ENCODE results near the gene MMAB. TPM values are rescaled to one million over a fixed set of nuclear protein-coding genes. Genes with fewer than 3 reads are reported as not detected.

The MMAB gene
- total RNA-seq, 4 donors from 2014 or later = 27.3 to 80.4 (median 30.9) TPM

DNA sequence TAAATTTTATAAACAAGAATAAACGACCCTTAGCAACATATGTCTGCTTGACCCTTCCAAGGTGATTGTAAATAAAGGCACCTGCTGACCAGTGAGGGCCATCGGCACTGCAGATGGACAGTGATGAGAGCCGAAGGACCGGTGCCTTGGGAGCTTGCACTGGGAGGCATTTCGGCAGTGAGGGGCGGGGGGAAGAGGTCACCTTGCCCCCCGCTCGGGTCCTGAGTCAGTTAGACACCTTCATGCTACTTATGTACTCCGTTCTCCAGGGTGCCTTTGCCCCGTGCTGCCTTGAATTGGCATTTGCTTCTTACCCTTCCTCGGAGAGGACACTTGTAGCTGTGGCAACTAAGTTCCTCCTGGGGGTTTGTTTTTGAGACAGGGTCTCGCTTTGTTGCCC lies 23.0 kb downstream of the MMAB start:
- no peak for DNase-seq (ENCODE audit: low spot score in 2 of 2)
- Histone ChIP-seq H3K9me3 (no peaks in the 10 kb centered on the region), H3K4me1 (peaks cover 0 to 2% (median 0%) of the 10 kb centered on the region in 4 donors), H3K27ac (no peak overlapping the region), H3K36me3 (no peaks in the 10 kb centered on the region), H3K4me3 (no peak overlapping the region), H3K27me3 (peaks cover 0 to 39% of the 10 kb centered on the region in 2 donors)
- WGBS, 2 donors = 57 to 63% methylated on average over 12 of the region's 12 CpGs
- TF ChIP-seq POLR2A (IDR thresholded peaks at IDR 0.05) (no peak), EP300 (IDR thresholded peaks at IDR 0.05) (no peak)
- TF ChIP-seq, protein P1, sequence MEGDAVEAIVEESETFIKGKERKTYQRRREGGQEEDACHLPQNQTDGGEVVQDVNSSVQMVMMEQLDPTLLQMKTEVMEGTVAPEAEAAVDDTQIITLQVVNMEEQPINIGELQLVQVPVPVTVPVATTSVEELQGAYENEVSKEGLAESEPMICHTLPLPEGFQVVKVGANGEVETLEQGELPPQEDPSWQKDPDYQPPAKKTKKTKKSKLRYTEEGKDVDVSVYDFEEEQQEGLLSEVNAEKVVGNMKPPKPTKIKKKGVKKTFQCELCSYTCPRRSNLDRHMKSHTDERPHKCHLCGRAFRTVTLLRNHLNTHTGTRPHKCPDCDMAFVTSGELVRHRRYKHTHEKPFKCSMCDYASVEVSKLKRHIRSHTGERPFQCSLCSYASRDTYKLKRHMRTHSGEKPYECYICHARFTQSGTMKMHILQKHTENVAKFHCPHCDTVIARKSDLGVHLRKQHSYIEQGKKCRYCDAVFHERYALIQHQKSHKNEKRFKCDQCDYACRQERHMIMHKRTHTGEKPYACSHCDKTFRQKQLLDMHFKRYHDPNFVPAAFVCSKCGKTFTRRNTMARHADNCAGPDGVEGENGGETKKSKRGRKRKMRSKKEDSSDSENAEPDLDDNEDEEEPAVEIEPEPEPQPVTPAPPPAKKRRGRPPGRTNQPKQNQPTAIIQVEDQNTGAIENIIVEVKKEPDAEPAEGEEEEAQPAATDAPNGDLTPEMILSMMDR (IDR thresholded peaks at IDR 0.05) = no peak

DNA sequence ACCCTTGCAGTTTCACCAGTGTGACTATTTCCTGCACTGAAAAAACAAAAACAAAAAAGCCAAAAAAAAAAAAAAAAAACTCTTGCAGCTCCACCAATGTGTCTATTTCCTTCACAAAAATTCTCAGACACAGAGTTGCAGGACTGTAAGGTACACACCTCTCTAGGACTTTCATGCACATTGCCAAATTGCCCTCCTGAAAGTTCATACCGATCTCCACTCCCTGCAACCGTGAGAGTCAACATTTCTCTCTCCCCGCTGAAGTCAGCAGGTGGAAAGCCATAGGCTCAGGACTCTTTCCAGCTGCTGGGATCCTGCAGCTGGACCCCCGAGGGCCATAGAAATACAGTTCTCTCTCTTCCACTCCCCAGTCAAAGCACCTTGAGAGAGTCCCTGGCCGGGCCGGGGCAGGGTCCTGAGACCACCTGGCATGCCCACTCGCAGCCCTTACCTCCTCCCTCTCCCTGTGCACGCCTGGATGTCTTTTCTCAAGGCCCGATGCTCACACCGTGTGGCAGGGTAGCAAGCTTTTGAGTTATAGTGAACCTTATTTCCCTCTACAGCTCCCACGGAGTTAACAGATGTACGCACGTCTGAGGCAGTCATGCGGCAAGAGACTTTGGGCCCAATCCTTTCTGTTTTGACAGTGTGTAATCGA lies 23.6 kb downstream of the MMAB start:
- Histone ChIP-seq H3K4me1 (peaks cover 0 to 6% (median 0%) of the 10 kb centered on the region in 4 donors), H3K27me3 (peaks cover 0 to 39% of the 10 kb centered on the region in 2 donors), H3K27ac (no peak overlapping the region), H3K36me3 (no peaks in the 10 kb centered on the region), H3K4me3 (no peak overlapping the region), H3K9me3 (no peaks in the 10 kb centered on the region)
- WGBS, 2 donors = 30 to 39% methylated on average over 15 of the region's 15 CpGs
- TF ChIP-seq POLR2A (IDR thresholded peaks at IDR 0.05) (no peak), EP300 (IDR thresholded peaks at IDR 0.05) (no peak)
- TF ChIP-seq, protein P1 (IDR thresholded peaks at IDR 0.05) = no peak
- DNase-seq (ENCODE audit: low spot score in 2 of 2) = no peak

DNA sequence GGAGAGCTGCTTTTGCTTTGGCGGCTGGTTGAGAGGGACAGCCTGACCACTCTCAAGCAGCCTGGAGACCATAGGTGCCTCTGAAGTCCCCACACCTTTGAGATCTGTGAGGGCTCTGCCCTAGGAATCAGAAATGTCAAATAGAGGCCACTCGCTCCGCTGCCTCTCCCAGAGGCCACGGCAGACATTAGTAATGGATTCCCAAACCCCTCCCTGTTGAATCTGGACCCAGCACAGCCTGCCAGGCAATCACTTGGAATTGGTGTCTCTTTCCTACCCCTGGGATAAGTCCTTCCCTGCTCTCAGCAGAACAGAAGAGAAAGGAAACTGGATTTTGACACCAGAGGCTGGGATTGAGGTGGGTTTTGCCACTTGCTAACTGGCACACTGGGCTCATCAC lies 25.0 kb downstream of the MMAB start:
- DNase-seq (ENCODE audit: low spot score in 2 of 2) = no peak
- H3K27me3 ChIP-seq = peaks cover 0 to 39% of the 10 kb centered on the region in 2 donors

DNA sequence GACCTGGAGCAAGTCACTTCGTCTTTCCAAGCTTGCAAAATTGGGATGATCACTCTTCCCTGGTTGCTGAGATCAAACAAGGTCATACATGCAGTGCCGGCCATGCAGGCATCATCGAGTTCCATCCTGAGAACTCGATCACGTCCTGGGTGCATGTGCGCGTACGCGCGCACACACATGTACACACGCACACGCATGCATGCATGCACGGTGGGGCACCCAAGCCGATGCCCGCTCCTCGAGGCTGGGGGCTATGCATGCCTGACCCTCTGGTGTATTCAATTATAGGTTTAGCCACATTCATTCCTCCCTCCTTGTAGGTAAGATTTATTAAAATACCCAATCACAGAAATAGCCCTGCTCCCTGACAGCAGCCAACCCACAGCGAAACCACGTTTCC lies 26.0 kb downstream of the MMAB start:
- TF ChIP-seq, protein P1 (IDR thresholded peaks at IDR 0.05) = no peak
- TF ChIP-seq EP300 (IDR thresholded peaks at IDR 0.05) (no peak), POLR2A (IDR thresholded peaks at IDR 0.05) (no peak)
- WGBS, 2 donors = 86 to 92% methylated on average over 18 of the region's 18 CpGs
- H3K4me1 ChIP-seq = peaks cover 0 to 6% (median 0%) of the 10 kb centered on the region in 4 donors
- peaks cover 0 to 5% (median 0%) of the 10 kb centered on the region in 3 donors for H3K36me3 ChIP-seq
- DNase-seq (ENCODE audit: low spot score in 2 of 2) = no peak
- H3K9me3 ChIP-seq = no peaks in the 10 kb centered on the region
- H3K4me3 ChIP-seq = no peak overlapping the region
- H3K27ac ChIP-seq = no peak overlapping the region
- peaks cover 0 to 39% of the 10 kb centered on the region in 2 donors for H3K27me3 ChIP-seq

More for the DNA sequence above, 25.0 kb downstream of the MMAB start:
- Histone ChIP-seq H3K4me1 (peaks cover 0 to 6% (median 0%) of the 10 kb centered on the region in 4 donors), H3K27ac (no peak overlapping the region), H3K36me3 (peaks cover 0 to 5% (median 0%) of the 10 kb centered on the region in 3 donors), H3K4me3 (no peak overlapping the region), H3K9me3 (no peaks in the 10 kb centered on the region)
- 50 to 70% methylated on average over 4 of the region's 4 CpGs for WGBS, 2 donors
- TF ChIP-seq POLR2A (IDR thresholded peaks at IDR 0.05) (no peak), EP300 (IDR thresholded peaks at IDR 0.05) (no peak)
- TF ChIP-seq, protein P1 (IDR thresholded peaks at IDR 0.05) = no peak

DNA sequence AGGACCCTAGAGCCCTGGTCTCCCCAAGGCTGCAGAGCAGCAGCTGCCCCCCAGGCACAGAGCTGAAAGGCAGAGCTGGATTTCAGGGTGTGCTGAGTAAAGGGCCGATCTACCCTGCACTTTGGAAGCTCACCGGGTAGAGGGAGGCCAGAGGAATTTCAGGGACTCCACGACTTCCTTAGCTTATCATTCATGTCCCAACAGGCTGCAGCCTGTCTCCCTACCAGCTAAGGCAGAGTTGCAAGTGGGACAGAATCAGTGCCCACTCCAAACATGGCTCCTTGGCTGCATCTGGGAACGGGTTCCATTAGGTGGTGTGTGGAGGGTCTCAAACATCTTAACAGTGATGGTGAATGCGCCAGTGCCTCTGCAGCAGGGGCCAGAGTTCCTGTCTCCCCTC lies 27.5 kb downstream of the MMAB start:
- H3K4me3 ChIP-seq = no peak overlapping the region
- WGBS, 2 donors = 67 to 75% methylated on average over 5 of the region's 5 CpGs
- H3K27me3 ChIP-seq = peaks cover 0 to 38% of the 10 kb centered on the region in 2 donors
- TF ChIP-seq POLR2A (IDR thresholded peaks at IDR 0.05) (no peak), EP300 (IDR thresholded peaks at IDR 0.05) (no peak)
- TF ChIP-seq, protein P1 (IDR thresholded peaks at IDR 0.05) = no peak
- peaks cover 0 to 6% (median 0%) of the 10 kb centered on the region in 4 donors for H3K4me1 ChIP-seq
- H3K9me3 ChIP-seq = no peaks in the 10 kb centered on the region
- H3K36me3 ChIP-seq = peaks cover 0 to 19% (median 0%) of the 10 kb centered on the region in 3 donors
- no peak for DNase-seq (ENCODE audit: low spot score in 2 of 2)
- H3K27ac ChIP-seq = no peak overlapping the region

All from tibial nerve (tissue), 4 donors.